Activated T-helper 17 cell treated with anti-CD3 and anti-CD28 coated beads, Interleukin-2, amount 50 U/mL, for 72 hours (primary cell): Measurements from ENCODE around the gene ZNF215. TPM values are rescaled to one million over a fixed set of nuclear protein-coding genes. Genes with fewer than 3 reads are reported as not detected.

Source experiments
- ATAC-seq: fragments of 150-1000 bp; cut with Tn5 transposase; replicated peaks from 2 replicates; pipeline ENCODE4 v1.10.0; 2021; ENCODE audit warnings: mild to moderate bottlenecking, moderate library complexity
- H3K27ac Mint-ChIP-seq: one replicate; pipeline ENCODE4 v1.8.0; 2022; ENCODE audit warnings: mixed read lengths
- H3K27me3 Mint-ChIP-seq: one replicate; pipeline ENCODE4 v1.8.0; 2022; ENCODE audit warnings: mixed read lengths
- H3K36me3 Mint-ChIP-seq: one replicate; pipeline ENCODE4 v1.8.0; 2022; ENCODE audit warnings: low read depth, mild to moderate bottlenecking, mixed read lengths
- H3K4me1 Mint-ChIP-seq: one replicate; pipeline ENCODE4 v1.8.0; 2022; ENCODE audit warnings: mixed read lengths
- H3K4me3 Mint-ChIP-seq: one replicate; pipeline ENCODE4 v1.8.0; 2022; ENCODE audit warnings: mild to moderate bottlenecking, mixed read lengths
- H3K9me3 Mint-ChIP-seq: one replicate; pipeline ENCODE4 v1.8.0; 2022; ENCODE audit warnings: mixed read lengths
- total RNA-seq, 2 donors: library from RNA; stranded (reverse); gene quantifications; one replicate each; pipeline ENCODE4 v1.2.3, GENCODE V29; 2022

The ZNF215 gene
- total RNA-seq, 2 donors from 2014 or later, result 0.11 to 1.3 TPM

DNA sequence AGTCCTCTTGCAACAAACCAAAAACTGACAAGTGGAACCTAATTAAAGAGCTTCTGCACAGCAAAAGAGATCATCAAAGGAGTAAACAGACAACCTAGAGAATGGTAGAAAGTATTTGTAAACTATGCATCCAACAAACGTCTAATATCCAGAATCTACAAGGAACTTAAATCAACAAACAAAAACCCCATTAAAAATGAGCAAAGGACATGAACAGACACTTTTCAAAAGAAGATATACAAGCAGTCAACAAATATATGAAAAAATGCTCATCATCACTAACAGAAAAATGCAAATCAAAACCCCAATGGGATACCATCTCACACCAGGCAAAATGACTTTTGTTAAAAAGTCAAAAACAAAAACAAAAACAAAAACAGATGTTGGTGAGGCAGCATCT lies 60.3 kb downstream of the ZNF215 start:
- H3K27me3 Mint-ChIP-seq, result peaks cover 9% of the 10 kb centered on the region
- no peak overlapping the region for H3K27ac Mint-ChIP-seq
- no peaks in the 10 kb centered on the region for H3K4me1 Mint-ChIP-seq
- no peak for ATAC-seq
- no peaks in the 10 kb centered on the region for H3K9me3 Mint-ChIP-seq
- H3K4me3 Mint-ChIP-seq, result no peak overlapping the region
- H3K36me3 Mint-ChIP-seq, result no peaks in the 10 kb centered on the region

DNA sequence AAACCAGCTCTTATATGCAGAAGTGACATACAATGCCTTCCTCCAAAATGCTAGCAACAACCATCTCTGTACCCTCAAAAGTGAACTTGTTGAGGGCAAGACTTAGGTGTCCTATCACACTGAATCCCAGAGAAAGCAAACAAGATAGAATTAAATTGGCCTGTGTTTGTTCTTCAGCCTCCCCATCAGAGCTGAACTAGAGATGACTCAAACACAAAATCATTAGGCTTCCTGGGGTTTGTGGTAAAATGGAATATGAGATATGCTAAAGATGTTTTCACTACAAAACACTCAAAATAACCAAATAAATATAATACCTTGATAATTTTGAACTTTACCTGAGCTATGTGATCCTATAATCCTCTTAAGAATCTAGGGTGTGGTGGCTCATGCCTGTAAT lies 62.3 kb downstream of the ZNF215 start:
- Mint-ChIP-seq H3K4me1 (no peaks in the 10 kb centered on the region), H3K36me3 (no peaks in the 10 kb centered on the region), H3K27ac (no peak overlapping the region), H3K4me3 (no peak overlapping the region), H3K9me3 (no peaks in the 10 kb centered on the region), H3K27me3 (peaks cover 9% of the 10 kb centered on the region)
- no peak for ATAC-seq

DNA sequence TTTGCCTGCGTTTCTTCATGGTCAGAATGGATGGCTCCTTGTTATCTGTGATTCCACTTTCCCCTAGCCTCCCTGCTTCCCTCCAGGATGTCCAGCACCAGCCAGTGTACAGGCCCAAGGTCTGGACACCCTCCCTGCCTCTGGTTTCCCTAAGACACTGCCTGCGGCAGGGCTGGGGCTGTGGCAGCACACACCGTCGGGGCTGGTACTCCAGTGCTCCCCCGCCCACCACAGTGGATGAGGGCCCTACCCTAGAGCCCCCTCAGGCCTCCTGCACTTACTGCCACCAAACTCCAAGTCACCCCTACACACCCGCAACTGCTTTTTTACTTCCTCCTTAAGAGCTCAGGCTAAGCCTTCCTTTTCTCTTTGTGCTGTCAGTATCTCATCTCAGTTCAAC lies 65.0 kb downstream of the ZNF215 start:
- H3K36me3 Mint-ChIP-seq, result no peaks in the 10 kb centered on the region
- no peaks in the 10 kb centered on the region for H3K4me1 Mint-ChIP-seq
- no peak overlapping the region for H3K4me3 Mint-ChIP-seq
- H3K27me3 Mint-ChIP-seq, result no peaks in the 10 kb centered on the region
- no peaks in the 10 kb centered on the region for H3K9me3 Mint-ChIP-seq
- H3K27ac Mint-ChIP-seq, result no peak overlapping the region
- no peak for ATAC-seq

DNA sequence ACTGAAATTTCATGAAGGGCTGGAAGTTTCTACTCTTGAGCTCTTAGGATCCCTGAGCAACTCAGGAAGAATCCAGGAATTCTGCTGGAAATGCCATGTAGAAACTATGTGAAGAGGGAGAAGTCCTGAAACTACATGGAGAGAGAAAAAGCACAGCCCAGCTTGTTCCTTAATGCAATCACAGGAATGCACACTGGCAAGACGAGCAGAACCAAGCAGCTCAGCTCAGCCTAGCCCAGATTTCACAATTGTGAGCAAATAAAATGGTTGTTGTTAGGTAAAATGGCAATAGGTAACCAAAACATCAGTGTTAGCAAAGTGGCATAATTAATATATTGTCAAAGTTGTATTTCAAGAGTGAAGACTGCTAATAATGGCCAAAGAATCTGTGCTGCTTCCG lies 65.8 kb downstream of the ZNF215 start:
- Mint-ChIP-seq H3K4me3 (no peak overlapping the region), H3K4me1 (no peaks in the 10 kb centered on the region), H3K9me3 (no peaks in the 10 kb centered on the region), H3K27ac (no peak overlapping the region), H3K36me3 (no peaks in the 10 kb centered on the region), H3K27me3 (no peaks in the 10 kb centered on the region)
- ATAC-seq, result no peak

DNA sequence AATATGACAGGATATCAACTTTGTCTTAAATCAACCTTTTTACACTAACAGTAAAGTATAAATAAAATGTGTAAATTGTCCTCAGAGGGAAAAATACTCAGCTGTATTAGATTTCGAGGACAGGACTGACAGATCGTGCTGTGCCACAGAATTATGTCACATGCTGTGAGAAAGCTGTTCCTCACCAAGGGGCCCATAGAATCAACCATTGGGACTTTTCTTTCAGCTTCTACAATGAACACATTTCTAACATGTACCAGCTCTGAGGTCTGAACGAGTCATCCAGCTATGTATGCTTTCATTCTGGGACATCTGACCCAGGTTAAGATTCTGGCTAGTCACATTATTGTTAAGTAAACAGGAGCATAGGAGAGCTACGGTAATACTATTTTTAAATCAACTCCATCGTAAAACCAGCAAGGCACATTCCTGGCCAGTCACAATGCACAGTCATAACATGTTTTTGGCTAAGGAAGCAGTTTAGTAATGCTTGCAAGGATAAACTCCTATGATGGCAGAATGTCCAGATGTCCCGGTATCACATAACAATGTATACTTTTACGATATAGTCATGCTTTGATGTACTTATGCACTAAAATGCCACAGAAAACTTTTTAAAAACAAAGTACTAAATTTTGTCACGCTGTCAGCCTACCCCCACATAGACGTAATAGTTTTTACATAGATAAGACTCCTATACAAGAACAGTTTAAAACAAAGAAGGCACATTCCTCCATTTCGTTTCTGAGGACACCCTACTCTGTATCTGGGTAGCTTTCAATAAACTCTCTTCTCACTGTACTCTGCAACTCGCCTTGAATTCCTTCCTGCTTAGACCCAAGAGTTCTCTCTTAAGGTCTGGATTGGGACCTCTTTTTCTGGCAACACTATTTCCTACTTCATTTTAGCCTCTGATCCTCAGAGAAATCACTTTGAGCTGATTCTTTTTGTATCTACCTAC lies 66.5 kb downstream of the ZNF215 start:
- no peak for ATAC-seq
- Mint-ChIP-seq H3K36me3 (no peaks in the 10 kb centered on the region), H3K4me3 (no peak overlapping the region), H3K4me1 (no peaks in the 10 kb centered on the region), H3K27me3 (no peaks in the 10 kb centered on the region), H3K27ac (no peak overlapping the region), H3K9me3 (no peaks in the 10 kb centered on the region)

DNA sequence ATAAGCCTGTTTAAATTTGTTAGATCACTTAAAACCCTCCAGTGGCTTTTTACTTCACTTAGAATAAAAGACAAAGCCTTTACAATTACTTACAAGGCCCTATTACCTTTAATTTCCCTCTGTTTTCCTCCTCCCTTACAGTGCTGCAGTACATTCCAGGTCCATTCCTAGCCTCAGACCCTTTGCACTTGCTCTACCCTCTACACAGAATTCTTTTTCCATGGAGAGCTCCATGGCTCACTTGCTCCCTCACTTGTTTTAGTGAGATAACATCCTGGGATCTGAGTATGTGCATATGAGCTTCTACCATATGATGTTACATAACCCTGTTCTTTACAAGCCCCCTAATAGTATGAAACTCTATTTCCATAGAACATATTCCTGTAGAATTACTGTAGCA lies 69.5 kb downstream of the ZNF215 start:
- Mint-ChIP-seq H3K4me3 (no peak overlapping the region), H3K9me3 (no peaks in the 10 kb centered on the region)

DNA sequence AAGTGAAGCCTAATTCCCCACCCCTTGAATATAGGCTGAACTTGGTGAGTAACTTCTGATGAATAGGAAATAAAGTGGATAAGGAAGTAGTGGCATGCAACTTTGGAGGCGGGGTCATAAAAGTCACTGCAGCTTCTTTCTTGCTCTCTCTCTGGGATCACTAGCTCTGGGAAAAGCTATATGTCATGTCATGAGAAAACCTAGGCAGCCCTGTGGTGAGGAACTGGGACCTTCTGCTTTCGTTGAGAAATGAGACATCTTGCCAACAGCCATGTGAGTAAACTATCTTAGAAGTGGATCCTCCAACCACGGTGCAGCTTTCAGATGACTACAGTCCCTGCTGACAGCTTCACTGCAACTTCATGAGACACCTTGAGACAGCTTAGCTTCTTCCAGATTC lies 78.3 kb downstream of the ZNF215 start:
- Mint-ChIP-seq H3K4me1 (no peaks in the 10 kb centered on the region), H3K27ac (no peak overlapping the region), H3K27me3 (peaks cover 29% of the 10 kb centered on the region), H3K4me3 (no peak overlapping the region), H3K36me3 (no peaks in the 10 kb centered on the region), H3K9me3 (no peaks in the 10 kb centered on the region)
- peak; percentile 26 for ATAC-seq

More for the DNA sequence above, 69.5 kb downstream of the ZNF215 start:
- Mint-ChIP-seq H3K27ac (no peak overlapping the region), H3K36me3 (no peaks in the 10 kb centered on the region), H3K4me1 (no peaks in the 10 kb centered on the region), H3K27me3 (peaks cover 20% of the 10 kb centered on the region)
- no peak for ATAC-seq

Other genes with a start within 250 kb of the ZNF215 start
- gene MRPL17, start 243.1 kb upstream of the ZNF215 start, total RNA-seq, result 10 to 100 TPM; 65.8 to 74.7 TPM
- under 1 TPM in 1 of 2 donors, not detected in 1; 0.08 TPM for gene OR2AG2, start 154.4 kb upstream of the ZNF215 start, total RNA-seq
- not detected for gene OR2AG1, start 143.4 kb upstream of the ZNF215 start, total RNA-seq
- gene OR6A2, start 126.7 kb upstream of the ZNF215 start, total RNA-seq, result under 1 TPM in 1 of 2 donors, not detected in 1; 0.13 TPM
- gene OR10A5, start 80.7 kb upstream of the ZNF215 start, total RNA-seq, result not detected
- not detected for gene OR10A2, start 63.4 kb upstream of the ZNF215 start, total RNA-seq
- not detected for gene OR10A4, start 49.8 kb upstream of the ZNF215 start, total RNA-seq
- not detected for gene OR2D2, start 33.9 kb upstream of the ZNF215 start, total RNA-seq
- gene OR2D3, start 5.4 kb upstream of the ZNF215 start, total RNA-seq, result not detected
- not detected for gene ZNF214, start 93.9 kb downstream of the ZNF215 start, total RNA-seq
- under 1 TPM in 1 of 2 donors, not detected in 1; 0.08 TPM for gene NLRP14, start 94.1 kb downstream of the ZNF215 start, total RNA-seq
- not detected for gene RBMXL2, start 162.6 kb downstream of the ZNF215 start, total RNA-seq